Effector CD4-positive, alpha-beta T cell (primary cell): ENCODE data around the gene COL7A1.
A peak's percentile ranks its signal among the peaks of the same experiment; 100 is the strongest.

Experiments used
- DNase-seq: peaks from one replicate; pipeline ENCODE4 v3.0.0-alpha.2; 2020

The COL7A1 gene

DNA sequence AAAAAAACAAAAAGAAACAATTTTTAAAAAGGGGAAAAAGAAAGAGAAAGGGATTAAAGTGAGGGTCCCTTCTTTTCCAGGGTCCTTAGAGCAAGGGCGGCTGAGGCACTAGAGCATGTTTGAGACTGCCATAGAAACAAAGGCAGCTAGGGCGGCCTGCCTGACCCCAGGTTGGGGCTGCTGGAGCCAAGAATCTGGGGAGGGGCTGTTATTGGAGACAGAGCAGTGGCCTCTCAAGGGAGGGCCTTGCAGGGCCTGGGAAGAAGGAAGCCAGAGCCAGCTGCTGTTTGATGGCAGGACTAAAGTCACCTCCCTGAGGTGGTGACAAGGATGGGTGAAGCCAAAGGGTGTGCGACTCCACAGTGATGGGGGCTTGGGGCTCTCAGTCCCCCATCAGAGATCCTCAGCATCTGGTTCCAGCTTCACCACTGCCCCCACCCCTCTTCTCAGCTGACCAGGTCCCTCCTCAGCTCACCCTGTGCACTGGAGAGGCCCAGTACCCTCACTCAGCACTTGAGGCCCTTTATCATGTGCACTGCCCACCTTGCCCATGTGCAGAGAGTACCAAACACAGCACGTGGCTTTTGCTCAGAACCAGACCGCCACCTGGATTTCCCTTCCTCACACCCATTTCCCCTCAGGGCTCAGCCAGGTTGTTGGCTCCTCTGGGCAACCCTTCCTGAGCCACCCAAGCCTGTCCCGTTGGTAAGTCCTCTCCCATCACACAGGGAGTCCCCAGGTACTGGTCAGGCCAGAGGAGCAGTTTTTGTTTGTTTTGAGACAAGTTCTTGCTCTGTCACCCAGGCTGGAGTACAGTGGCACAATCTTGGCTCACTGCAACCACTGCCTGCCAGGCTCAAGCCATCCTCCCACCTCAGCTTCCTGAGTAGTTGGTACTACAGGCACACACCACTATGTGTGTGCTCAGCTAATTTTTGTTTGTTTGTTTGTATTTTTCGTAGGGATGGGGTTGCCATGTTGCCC is 24.7 kb upstream of the COL7A1 start:
- no peak for DNase-seq

DNA sequence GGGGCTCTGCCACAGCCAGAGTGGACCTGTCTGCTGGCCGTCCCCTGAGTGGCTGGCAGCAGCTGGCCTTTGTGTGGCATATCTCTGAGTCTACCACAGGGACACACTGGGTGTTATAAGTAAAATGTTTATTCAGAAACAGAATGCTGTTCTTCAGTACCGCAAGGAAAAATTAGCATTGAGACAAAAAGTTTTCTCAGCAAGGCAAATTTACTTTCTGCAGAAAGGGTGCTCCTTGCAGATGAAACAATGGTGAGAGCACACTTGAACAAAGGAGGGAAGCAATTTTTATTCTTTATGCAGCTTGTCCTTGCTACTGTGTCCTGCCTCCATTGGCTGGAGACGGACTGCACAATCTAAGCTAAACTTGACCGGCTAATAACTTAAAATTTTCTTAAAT is 22.4 kb upstream of the COL7A1 start:
- no peak for DNase-seq

DNA sequence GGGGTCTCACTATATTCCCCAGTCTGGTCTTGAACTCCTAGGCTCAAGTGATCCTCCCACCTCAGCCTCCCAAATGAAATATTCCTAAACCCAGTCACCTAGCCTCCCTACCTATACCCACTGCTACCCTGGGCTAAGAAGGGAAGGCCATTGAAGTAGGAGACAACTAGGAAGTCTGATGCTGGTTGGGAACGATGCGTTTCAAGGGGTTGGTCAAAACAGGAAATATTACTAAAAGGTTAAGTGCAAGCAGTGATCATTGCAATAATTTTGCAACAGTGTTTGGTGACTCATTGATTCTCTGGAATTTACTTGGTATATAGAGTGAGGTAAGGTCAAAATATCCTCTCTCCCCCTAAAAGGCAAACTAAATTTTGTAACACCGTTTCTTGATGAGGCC is 18.9 kb upstream of the COL7A1 start:
- no peak for DNase-seq

DNA sequence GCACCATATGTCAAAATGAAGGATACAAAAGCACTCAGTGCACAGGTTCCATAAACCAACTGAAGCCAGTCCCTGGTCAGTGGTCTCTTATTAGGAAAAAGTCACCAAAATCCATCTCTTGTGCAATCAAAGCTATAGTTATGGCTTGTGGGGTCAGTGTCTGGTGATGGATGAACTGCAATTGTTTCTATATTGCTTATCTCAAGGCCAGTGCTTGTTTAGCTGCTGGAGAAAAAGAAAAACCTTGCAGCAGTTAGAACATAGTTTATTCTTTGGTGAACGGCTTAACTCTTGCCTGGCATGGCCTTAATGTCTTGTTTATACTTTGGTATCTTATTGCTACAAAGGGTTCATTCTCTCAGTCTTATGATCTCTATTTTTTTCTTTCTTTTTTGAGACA is 17.2 kb upstream of the COL7A1 start:
- no peak for DNase-seq

DNA sequence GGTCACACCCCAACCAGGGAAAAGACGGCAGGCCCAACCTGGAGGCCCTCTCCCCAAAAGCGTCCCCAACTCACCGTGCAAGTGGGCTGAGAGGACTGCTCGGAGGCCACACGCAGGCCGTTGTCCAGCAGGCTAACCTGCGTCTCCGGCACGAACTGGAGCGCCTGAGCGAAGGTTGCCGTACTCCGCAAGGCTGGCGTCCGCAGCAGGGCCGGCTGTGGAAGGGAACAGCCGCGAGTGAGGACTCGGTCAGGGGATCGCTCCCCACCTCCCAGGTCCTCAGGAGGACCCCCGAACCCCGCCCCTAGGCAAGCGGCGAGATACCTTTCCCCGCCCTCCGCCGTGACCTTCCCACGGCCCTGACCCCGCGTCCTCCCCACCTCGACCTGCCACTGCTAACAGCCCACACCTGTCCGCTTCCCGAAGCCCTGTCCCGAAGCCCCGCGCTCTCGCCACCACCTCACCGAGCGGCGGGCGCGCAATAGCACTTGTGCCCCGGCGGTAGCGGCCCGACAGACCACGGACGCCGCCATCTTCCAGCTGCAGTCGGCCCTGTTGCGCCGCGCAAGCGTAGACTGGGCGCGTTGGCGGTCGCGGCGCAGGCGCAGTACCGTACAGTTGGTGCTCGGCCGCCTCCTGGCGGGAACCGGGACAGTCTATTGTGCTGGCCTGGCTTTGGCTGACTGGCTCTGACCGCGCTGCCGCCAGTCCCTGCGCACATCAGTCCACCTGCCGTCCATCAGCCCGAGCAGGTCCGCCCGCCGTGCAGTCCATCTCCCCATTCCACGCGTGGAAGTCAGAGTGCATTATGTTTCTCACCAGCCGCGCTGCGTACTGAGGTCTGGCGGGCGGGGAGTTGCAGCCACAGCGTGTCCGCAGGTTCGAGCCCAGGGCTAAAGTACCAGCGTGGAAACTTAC is 14.2 kb upstream of the COL7A1 start, which contains the start of gene UQCRC1:
UQCRC1 (minus strand) TSS at position 559 of the 918 bp plus-strand sequence; CDS start at position 533, 26 bp downstream.
- DNase-seq = peak; percentile 89

DNA sequence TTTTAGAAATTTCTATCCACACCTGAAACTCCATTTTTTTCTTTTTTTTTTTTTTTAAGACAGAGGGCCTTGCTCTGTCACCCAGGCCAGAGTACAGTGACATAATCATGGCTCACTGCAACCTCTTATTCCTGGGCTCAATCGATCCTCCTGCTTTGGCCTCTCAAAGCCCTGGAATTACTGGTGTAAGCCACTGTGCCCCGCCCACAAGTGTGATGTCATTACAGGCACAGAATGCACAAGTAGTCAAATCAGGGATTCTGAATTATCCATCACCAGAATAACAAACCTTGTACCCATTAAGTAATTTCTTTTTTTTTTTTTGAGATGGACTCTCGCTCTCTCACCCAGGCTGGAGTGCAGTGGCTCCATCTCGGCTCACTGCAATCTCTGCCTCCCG is 12.4 kb upstream of the COL7A1 start:
- no peak for DNase-seq

DNA sequence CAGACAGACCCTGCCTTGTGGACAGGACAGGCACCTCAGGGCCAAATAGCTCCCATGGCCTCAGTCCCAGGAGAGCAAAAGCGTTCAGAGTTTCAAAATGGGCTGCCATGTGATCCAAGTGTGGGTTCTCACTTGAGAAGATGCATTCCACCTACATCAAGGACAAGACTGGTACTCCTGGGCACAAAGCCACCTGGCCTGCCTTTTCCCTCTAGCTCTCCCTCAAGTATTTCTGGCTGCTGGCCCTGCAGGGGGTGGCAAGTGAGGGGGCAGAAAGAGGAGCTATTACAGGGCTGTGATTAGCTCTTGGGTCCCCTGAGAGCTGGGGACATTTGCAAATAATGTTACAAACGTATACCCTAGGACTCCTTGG is 6.5 kb upstream of the COL7A1 start:
- DNase-seq = no peak

DNA sequence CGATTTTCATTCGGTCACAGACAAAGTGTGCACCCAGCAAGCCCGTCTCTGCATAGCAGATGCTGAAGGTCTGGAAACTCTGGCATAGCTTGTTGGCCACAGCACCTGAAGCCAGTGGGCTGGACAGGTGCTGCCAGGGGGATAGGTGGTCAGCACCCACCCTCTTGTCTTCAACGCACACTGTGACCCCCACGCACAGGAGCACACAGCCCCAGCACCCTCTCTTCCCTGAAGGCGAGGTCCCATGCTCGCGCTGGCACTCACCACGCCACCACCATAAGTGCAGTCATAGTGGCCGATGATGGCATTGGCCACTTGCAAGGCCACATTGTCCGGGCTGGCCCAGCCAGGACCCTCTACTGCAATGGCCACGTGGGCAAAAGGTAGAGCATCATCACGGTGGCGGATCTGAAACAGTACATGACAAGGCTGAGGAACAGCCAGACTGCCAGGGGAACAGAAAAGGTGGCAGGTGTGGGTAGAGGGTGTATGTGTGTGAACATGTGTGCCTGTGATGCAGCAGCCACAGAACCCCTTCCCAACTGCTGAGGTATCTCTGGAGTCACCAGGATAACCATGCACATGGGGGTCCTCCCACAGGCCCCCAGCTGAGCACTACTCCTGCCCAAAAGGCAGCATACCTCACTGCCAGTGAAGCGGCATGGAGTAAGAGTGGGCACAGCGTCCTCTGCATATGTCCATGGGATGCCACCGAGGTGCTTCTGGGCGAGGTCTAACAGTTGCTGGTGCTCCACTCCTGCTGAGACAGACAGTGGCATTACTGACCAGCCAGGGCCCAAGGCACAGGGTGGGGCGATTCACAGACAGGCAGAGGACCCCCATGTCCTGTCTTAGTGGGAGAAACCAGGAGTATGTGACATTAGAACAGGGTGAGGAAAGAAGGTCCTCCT is 5.8 kb upstream of the COL7A1 start:
- no peak for DNase-seq

DNA sequence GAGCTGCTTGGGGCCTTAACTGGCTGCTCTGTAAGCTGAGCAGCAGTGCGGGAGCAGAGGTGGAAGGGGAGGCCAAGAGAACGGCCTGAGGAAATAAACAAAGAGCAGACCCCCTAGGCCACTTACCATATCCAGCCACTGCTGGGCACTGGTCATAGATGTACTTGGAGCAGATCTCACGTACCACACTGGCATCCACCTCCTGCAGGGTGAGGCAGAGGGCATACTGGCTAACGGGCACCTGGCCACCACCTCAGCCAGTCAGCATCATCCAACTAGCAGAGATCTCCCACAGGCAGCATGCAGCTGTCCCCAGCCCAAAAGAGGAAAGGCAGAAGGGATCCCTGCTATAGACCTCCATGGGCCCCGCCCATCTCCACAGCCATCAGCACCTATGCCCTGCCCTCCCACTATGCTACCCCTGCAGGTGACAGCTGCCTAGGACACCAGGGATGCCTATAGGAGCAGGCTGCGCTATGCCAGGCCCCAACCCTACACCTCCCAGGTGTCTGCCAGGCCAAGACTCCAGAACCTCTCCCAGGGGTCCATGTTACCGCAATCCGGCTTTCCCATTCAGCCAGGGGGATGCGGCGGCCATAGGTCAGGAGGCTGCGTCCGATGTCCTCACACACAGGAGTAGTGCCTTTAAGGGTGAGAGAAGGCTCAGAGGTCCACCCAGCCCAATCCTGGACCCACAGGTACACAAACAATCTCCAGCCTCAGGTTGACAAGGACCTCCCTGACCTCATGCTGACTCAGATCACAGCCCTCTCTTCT is 4.6 kb upstream of the COL7A1 start:
- no peak for DNase-seq

DNA sequence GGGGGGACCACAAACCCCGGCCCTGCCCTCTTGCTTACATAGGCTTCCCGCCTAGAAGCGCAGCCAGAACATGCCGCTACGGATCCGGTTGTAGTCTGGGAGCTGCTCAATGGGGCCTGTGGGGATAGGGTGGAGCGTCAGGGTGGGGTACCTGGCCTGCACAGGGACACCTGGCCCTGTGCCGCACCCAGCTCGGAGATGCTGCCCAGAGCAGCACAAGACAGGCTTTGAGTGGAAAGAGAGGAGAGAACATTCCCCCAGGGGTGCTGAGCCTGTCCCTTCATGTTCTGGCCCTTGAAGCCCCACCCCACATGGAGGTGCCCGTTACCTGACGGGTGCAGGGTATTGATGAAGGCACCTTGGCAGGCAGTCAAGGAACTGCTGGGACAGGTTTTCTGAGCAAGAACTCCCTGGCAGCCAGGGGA is 4.0 kb upstream of the COL7A1 start:
- no peak for DNase-seq

DNA sequence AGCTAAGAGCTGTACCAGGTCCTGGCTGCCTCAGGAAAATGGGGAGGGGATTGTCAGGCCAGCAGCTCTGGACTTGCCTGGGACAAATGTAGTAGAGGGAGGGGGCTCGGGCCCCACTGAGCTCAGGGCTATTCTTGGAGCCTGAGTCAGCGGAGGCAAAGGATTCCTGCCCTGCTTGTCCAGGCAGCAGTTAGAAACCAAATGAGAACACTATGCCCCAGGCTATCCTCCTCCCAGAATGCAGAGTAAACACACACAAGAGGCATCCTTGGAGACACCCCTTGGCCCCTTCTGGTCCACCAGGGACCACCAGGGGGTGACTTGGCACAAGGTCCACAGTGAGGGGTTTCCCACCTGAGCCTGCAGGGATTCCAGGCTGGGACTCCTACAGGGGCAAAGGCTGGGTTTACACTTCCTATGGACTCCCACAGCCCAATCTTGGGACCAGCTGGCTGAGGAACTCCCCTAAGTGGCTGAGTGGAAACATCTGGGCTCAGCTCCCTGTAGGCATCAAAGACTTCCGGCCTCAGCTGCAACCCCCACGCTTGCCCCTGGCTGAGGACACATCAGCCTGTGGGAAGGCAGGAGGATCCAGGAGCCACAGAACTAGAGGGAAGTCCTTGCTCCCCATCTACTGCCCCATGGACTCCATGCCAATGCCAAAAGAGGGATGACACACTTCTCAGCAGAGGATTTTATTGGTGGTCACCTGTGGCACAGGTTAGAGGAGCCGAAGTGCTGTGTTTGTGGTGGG is 3.4 kb upstream of the COL7A1 start:
- DNase-seq = no peak

DNA sequence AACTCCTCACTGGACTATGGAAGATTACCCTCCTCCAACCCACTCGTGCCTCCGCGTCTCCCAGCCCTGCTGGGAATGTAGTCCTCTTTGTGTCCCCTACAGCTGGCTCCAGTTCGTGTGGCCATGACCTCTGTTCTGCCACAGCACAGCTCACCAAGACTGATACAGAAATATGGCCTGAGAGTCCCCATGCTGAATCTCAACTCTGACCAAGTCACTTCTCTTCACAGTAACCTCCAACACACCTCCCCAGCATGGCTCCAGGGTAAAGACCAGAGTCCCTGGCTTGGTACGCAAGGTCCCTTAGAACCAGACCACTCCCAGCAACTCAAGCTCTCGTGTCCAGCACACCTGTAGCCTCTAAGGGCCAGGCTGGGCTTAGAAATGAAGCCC is 2.3 kb upstream of the COL7A1 start:
- DNase-seq = no peak

DNA sequence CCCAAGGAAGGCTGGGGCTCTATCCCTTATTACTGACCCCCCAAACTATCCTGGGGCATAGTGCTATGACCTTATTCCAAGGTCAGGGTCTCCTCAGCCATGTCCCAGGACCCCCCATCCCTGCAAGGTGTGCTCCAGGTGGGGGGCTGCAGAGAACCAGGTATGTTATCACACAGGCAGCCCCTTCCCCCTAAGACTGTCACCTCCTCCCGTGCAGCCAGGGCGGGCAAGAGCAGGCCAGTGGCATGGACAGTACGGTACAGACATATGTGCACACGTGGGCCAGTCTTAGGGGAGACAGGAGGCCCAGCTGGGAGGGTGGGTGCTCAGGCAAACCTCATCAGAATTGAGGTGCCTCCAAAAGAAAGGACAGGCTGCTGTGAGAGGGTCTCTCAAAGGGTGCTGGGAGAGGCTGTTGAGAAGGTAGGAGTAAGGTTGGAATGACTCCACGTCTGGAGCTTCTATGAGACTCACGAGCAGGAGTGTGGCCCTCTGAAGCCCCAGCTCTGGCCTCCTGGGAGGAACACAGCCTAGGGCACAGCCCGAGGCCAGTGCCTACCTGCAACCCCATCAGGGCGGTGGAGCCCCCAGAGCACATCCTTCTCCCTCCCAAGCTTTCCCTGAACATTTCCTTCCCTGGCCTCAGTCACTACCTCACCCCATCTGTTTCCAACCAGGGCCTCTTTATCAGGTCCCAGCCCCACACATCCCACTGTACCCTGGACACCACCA is 1.7 kb upstream of the COL7A1 start:
- no peak for DNase-seq

DNA sequence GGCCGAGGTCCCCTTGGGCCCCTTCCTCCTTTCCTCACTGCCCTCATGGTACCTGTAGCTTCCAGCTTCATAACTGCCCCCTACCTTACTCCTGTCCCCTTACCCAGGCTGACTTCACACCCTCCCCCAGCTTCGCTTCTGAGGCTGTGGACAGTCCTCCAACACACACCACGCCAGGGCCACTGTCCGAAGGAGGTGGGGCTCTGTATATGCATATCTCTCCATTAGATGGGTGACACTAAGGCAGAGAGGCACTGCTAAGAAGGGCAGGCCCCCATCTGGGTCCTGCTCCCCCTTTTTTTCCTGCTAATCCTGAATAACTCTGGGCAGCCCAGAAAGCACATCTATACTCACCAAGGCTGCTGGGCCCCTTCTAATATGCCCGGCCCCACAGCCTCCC is 1.0 kb upstream of the COL7A1 start:
- no peak for DNase-seq

DNA sequence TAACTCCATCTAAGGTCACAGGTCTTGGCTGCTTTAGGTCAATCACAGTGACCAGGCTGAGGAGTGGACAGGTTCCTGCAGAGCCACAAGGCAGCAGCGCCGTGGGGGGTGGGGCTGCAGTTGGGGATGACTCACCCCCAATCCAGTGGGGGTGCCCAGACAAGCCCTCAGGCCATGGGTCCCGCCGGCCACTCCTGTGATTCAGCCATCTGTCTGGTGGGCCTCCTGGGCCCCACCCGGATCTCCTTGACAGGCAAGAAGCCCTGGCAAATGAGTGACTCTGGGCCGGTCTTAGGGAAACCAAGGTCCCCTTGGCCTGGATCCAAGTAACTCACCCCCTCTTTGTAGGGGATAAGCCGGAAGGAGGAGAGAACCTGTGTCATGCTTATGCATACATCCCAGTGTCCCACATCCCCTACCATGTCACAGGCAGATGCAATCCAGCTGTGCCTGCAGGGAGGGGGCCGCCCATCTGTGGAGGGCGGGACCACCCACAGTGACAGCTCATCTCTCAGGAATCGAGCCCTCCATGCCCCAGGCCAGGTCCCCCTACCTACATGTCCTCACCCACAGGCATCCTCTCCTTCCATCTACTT is 495 bp upstream of the COL7A1 start:
- no peak for DNase-seq

DNA sequence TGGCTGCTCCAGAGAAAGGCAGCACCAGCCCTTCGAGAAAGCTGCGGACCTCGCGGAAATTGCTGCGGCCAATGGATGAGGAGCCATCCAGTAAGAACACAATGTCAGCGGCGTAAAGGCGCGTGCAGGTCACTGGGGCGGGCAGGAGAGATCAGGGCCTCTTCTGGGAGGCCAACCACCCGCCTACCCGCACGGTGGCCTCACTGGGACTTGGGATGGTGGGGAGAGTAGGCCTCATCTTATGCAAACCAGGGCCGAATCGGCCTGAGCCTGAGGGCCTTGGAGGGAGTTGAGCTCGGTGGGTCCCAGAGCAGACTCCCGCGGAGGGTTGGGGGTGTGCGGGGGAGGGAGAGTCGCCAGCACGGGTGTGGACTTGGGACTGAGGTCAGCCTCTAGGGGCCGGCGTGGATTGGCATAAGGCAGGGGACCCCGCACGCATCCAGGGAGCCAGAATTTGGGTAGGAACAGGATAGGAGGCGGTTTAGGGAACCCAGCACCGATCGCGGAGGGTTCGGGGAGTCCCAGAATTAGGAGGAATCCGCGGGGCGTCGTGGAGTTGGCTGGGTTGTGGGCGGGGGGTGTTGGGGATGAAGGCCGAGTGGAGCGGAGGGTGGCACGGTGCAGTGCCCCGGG is 596 bp downstream of the COL7A1 start:
- DNase-seq = no peak

DNA sequence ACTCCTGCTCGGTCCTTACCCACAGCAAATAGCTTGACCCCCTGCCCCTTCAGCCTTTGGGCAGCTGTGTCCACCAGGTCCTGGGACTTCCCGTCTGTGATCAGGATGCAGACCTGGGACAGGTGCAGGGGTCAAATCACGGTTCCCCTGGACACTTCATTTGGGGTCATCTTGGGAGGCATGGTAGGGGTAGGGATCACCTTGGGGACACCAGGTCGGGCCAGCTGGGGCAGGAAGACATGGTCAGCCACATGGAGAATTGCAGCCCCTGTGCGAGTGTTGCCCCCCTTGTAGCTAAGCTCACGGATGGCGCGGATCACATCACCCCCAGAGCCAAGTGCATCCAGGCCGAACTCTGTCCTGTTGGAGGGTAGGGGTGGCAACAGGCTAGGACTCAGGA is 1.8 kb downstream of the COL7A1 start:
- DNase-seq = no peak

DNA sequence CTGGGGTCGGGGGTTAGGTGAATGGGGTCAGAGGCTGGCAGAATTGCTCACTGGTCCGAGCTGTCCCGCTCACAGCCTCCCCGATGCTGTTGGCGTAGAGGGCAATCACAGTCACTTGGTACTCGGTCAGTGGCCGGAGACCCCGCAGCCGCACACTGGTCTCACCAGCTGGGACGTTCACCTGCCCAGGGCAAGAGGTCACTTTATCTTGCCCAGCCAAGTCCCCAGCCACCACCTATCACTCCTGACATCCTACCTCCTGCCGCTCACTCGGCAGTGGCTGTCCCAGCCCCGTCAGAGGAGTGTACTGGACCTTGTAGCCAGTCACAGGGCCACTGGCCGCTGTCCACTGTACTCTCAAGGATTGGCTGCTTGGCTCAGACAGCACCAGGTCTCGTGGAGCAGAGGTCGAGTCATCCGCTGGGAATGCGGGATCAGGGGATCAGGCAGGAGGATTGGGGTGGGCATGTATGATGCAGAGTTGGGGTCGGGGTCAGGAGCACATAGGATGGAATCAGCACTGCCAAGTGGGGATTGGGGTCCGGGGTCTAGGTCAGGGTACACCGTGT is 2.5 kb downstream of the COL7A1 start:
- no peak for DNase-seq
